Mesendoderm (in vitro differentiated cells): ENCODE results near the gene CFAP20DC.

Experiments
- DNase-seq: peaks from one replicate; pipeline ENCODE4 v3.0.0; 2013
- H2AK5ac ChIP-seq: 2 replicates; pipeline ENCODE4 v1.6.1; 2013; ENCODE audit warnings: low read length, inconsistent platforms
- H2BK120ac ChIP-seq: 2 replicates; pipeline ENCODE4 v1.6.1; 2013; ENCODE audit warnings: low read depth, mild to moderate bottlenecking, low read length, moderate library complexity, mixed read lengths
- H2BK15ac ChIP-seq: replicated peaks from 2 replicates; pipeline ENCODE4 v1.6.1; 2013; ENCODE audit warnings: low read depth, mild to moderate bottlenecking, moderate library complexity
- H2BK5ac ChIP-seq: 2 replicates; pipeline ENCODE4 v1.6.1; 2013; ENCODE audit warnings: low read length, inconsistent platforms
- H3K18ac ChIP-seq: 2 replicates; pipeline ENCODE4 v1.6.1; 2013; ENCODE audit warnings: mild to moderate bottlenecking, low read length, mixed read lengths
- H3K23ac ChIP-seq: one replicate; pipeline ENCODE4 v1.6.1; 2013; ENCODE audit warnings: low read length
- H3K27ac ChIP-seq: 2 replicates; pipeline ENCODE4 v1.5.1; 2013; ENCODE audit warnings: low read depth, mild to moderate bottlenecking, inconsistent platforms, low read length, moderate library complexity
- H3K27me3 ChIP-seq: 2 replicates; pipeline ENCODE4 v1.6.1; 2013; ENCODE audit warnings: low read length, control low read depth, mild to moderate bottlenecking, inconsistent platforms; ENCODE audit not compliant: insufficient read depth, poor library complexity
- H3K36me3 ChIP-seq: 2 replicates; pipeline ENCODE4 v1.6.1; 2013; ENCODE audit warnings: low read length, inconsistent platforms; ENCODE audit not compliant: control insufficient read depth, insufficient read depth
- H3K4ac ChIP-seq: one replicate; pipeline ENCODE4 v1.6.1; 2013; ENCODE audit warnings: low read depth, mild to moderate bottlenecking, low read length, moderate library complexity
- H3K4me1 ChIP-seq: 2 replicates; pipeline ENCODE4 v1.6.1; 2013; ENCODE audit warnings: low read depth, low read length, inconsistent platforms; ENCODE audit not compliant: control insufficient read depth
- H3K4me2 ChIP-seq: 2 replicates; pipeline ENCODE4 v1.6.1; 2013; ENCODE audit warnings: low read length
- H3K4me3 ChIP-seq: 2 replicates; pipeline ENCODE4 v1.5.1; 2013; ENCODE audit warnings: mild to moderate bottlenecking, low read length
- H3K56ac ChIP-seq: one replicate; pipeline ENCODE4 v1.6.1; 2013; ENCODE audit warnings: low read length
- H3K79me1 ChIP-seq: 2 replicates; pipeline ENCODE4 v1.6.1; 2013; ENCODE audit warnings: low read length, inconsistent platforms
- H3K79me2 ChIP-seq: 2 replicates; pipeline ENCODE4 v1.6.1; 2013; ENCODE audit warnings: mild to moderate bottlenecking, low read length; ENCODE audit not compliant: control insufficient read depth, insufficient read depth
- H3K9ac ChIP-seq: 2 replicates; pipeline ENCODE4 v1.6.1; 2013; ENCODE audit warnings: low read length, inconsistent platforms
- H4K5ac ChIP-seq: one replicate; pipeline ENCODE4 v1.6.1; 2013; ENCODE audit warnings: low read length
- H4K8ac ChIP-seq: one replicate; pipeline ENCODE4 v1.6.1; 2013; ENCODE audit warnings: low read depth, mild to moderate bottlenecking, control low read depth, low read length, moderate library complexity
- WGBS: extraction: QIAGEN DNeasy Blood & Tissue Kit; methylation state at CpG from one replicate; pipeline ENCODE4 v1.1.7; 2013; ENCODE audit warnings: low lambda C conversion rate, missing lambda C conversion rate; ENCODE audit not compliant: insufficient coverage; ENCODE audit errors: extremely low coverage; 5-methylcytosine and 5-hydroxymethylcytosine counted together

Gene CFAP20DC

DNA sequence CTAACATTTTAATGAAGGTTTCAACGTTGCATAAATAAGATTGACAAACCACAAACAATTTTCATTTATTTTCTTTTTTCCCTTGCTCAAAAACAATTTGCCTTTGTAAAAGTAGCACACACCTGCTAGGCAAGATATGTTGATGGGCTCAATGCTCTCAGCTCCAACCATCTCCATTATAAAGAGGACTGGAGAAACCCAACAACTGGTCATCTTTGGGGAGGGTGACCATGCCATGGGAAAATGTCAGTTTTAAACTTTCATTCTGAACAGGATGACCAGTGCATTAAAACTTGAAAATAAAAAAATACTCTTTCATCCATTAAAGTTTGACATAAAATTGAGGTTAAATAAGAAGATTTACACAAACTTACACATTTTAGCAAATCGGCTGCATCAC lies 183.7 kb downstream of the CFAP20DC start:
- Histone ChIP-seq H4K8ac (no peak overlapping the region), H3K27ac (no peak overlapping the region), H3K18ac (no peak overlapping the region), H2AK5ac (no peak overlapping the region), H3K9ac (no peak overlapping the region), H2BK120ac (no peak overlapping the region), H3K4ac (no peak overlapping the region), H3K79me1 (no peaks in the 10 kb centered on the region), H2BK15ac (no peak overlapping the region), H3K79me2 (no peaks in the 10 kb centered on the region), H2BK5ac (no peak overlapping the region), H3K27me3 (no peaks in the 10 kb centered on the region), H4K5ac (no peak overlapping the region), H3K4me1 (no peaks in the 10 kb centered on the region), H3K4me2 (no peak overlapping the region), H3K56ac (no peak overlapping the region), H3K36me3 (no peaks in the 10 kb centered on the region), H3K23ac (no peak overlapping the region), H3K4me3 (no peak overlapping the region)
- 100% methylated on average over 1 of the region's 2 CpGs for WGBS
- no peak for DNase-seq

DNA sequence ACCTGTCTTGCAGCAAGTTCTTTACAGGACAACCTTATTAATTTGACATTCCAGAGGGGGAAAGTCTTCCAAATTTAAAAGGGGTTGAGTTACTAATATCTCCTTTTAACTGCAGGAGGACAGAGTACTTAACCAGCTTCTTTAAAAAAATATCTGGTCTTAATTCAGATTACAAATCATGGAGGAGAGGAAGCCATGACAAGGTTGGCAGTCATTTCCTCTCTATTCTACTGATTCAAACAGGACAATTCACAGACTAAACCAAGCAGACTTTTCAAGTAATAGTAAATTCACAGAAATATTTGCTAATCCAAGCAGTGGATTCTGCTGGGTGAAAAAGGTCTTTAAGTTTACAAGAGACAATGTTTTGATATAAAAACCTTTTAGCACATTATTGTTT lies 185.3 kb downstream of the CFAP20DC start:
- Histone ChIP-seq H3K4ac (no peak overlapping the region), H2BK15ac (no peak overlapping the region), H3K79me2 (no peaks in the 10 kb centered on the region), H3K56ac (no peak overlapping the region), H3K18ac (no peak overlapping the region), H2BK120ac (no peak overlapping the region), H4K8ac (no peak overlapping the region), H3K4me3 (no peak overlapping the region), H3K23ac (no peak overlapping the region), H3K27ac (no peak overlapping the region), H2AK5ac (no peak overlapping the region), H2BK5ac (no peak overlapping the region), H3K4me2 (no peak overlapping the region), H3K9ac (no peak overlapping the region), H3K36me3 (no peaks in the 10 kb centered on the region), H3K4me1 (no peaks in the 10 kb centered on the region), H3K27me3 (no peaks in the 10 kb centered on the region), H4K5ac (no peak overlapping the region), H3K79me1 (no peaks in the 10 kb centered on the region)
- no peak for DNase-seq

DNA sequence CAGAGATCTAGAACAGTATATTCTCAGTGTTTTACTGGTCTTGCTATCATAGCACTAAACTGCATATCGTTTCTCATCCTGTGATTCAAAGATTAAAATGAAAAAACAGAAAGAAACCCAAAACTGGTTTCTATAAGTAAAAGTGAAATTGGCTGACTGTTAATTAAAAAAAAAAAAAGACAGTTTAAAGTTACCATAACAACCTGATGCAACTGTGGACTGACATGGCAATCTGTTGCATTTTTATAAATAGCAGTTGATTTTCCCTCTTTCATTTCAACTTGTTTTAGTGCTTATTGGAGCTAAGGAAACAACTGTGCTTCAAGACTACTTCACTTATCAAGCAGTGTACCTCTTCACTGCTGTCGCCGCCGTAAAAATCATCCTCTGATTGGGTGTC lies 186.6 kb downstream of the CFAP20DC start:
- H3K18ac ChIP-seq = no peak overlapping the region
- H3K36me3 ChIP-seq = no peaks in the 10 kb centered on the region
- no peaks in the 10 kb centered on the region for H3K4me1 ChIP-seq
- H3K9ac ChIP-seq = no peak overlapping the region
- no peak for DNase-seq
- H3K56ac ChIP-seq = no peak overlapping the region
- H2BK5ac ChIP-seq = no peak overlapping the region
- no peak overlapping the region for H3K4me3 ChIP-seq
- H3K27me3 ChIP-seq = no peaks in the 10 kb centered on the region
- no peak overlapping the region for H3K4me2 ChIP-seq
- H3K79me1 ChIP-seq = no peaks in the 10 kb centered on the region
- H4K8ac ChIP-seq = no peak overlapping the region
- H2BK120ac ChIP-seq = no peak overlapping the region
- H3K23ac ChIP-seq = no peak overlapping the region
- WGBS = no CpG with 5 or more reads among the region's 4 CpGs
- H2AK5ac ChIP-seq = no peak overlapping the region
- H3K79me2 ChIP-seq = no peaks in the 10 kb centered on the region
- no peak overlapping the region for H2BK15ac ChIP-seq
- H4K5ac ChIP-seq = no peak overlapping the region
- no peak overlapping the region for H3K27ac ChIP-seq
- no peak overlapping the region for H3K4ac ChIP-seq

DNA sequence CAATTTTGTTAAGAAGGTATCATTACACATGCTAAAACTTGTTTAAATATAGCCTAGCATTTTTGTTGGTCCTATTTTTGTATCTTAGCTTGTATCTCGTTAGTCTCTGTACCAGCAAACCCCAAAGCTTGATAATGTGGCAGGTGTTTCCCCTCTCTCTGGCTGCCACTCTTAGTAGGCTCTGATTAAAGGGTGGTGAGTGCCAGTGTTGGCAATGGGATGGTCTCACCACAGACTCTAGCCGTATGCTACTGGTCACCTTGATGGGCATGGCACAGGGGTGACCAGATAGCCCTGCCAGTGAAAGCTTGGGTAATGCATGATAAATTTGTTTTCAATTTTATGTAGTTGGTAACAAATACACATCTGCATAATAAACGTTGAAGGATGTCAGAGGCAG lies 188.3 kb downstream of the CFAP20DC start:
- Histone ChIP-seq H3K23ac (no peak overlapping the region), H3K79me1 (no peaks in the 10 kb centered on the region), H3K4me1 (no peaks in the 10 kb centered on the region), H3K9ac (no peak overlapping the region), H3K56ac (no peak overlapping the region), H4K5ac (no peak overlapping the region), H3K79me2 (no peaks in the 10 kb centered on the region), H3K18ac (no peak overlapping the region), H2BK15ac (no peak overlapping the region), H3K4me3 (no peak overlapping the region), H4K8ac (no peak overlapping the region), H3K36me3 (no peaks in the 10 kb centered on the region), H3K27me3 (no peaks in the 10 kb centered on the region), H2BK120ac (no peak overlapping the region), H2AK5ac (no peak overlapping the region), H2BK5ac (no peak overlapping the region), H3K27ac (no peak overlapping the region), H3K4ac (no peak overlapping the region), H3K4me2 (no peak overlapping the region)
- DNase-seq = no peak
- WGBS = no CpG with 5 or more reads among the region's 3 CpGs

DNA sequence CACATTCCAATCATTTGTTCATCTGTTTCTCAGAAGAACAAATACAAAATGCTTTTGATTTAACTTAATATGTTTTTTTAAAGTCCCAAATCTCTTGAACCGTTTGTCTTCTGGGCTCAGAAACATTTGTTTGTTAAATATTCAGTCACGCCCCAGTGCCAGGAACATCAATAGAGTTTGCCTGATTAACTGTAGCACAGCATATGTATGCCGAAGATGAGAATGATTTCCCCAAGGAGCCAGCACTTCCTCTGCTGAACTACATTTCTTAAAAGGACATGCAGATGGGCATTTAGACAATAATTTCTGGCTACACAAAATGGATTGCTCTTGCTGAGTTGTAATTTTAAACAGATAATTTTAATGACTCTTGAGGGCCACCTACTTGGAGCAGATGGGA lies 191.7 kb downstream of the CFAP20DC start:
- Histone ChIP-seq H2AK5ac (no peak overlapping the region), H3K27ac (no peak overlapping the region), H3K79me2 (no peaks in the 10 kb centered on the region), H3K23ac (no peak overlapping the region), H3K4me1 (no peaks in the 10 kb centered on the region), H2BK120ac (no peak overlapping the region), H3K9ac (no peak overlapping the region), H3K4me3 (no peak overlapping the region), H3K27me3 (no peaks in the 10 kb centered on the region), H3K4me2 (no peak overlapping the region), H3K79me1 (no peaks in the 10 kb centered on the region), H3K56ac (no peak overlapping the region), H2BK15ac (no peak overlapping the region), H4K5ac (no peak overlapping the region), H3K18ac (no peak overlapping the region), H2BK5ac (no peak overlapping the region), H3K36me3 (no peaks in the 10 kb centered on the region), H3K4ac (no peak overlapping the region), H4K8ac (no peak overlapping the region)
- WGBS = no CpG with 5 or more reads among the region's 3 CpGs
- no peak for DNase-seq

DNA sequence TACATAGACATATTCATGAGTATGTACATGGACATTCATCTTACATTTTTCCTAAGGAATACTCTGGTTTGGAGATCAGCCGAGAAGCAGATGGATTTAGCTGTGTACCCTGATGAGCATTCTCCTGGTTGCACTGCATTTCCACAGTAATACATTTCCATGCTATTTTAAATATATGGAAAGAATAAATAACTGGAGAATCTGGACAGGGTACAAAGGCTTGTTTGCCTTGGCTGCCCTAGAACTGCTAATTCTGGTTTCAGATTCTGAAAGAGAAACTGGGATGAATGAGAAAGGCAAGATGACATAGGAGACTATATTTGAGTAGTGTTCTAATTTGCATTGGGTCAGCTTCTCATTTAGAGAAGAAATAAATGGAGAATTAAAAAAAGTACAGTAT lies 192.4 kb downstream of the CFAP20DC start:
- no peaks in the 10 kb centered on the region for H3K36me3 ChIP-seq
- no peaks in the 10 kb centered on the region for H3K27me3 ChIP-seq
- H4K5ac ChIP-seq = no peak overlapping the region
- no peak overlapping the region for H4K8ac ChIP-seq
- no peak overlapping the region for H3K23ac ChIP-seq
- no peak overlapping the region for H3K9ac ChIP-seq
- H3K4me3 ChIP-seq = no peak overlapping the region
- no peaks in the 10 kb centered on the region for H3K79me1 ChIP-seq
- H3K27ac ChIP-seq = no peak overlapping the region
- WGBS = no CpG with 5 or more reads among the region's 1 CpG
- no peak overlapping the region for H2BK120ac ChIP-seq
- no peaks in the 10 kb centered on the region for H3K4me1 ChIP-seq
- no peak overlapping the region for H2AK5ac ChIP-seq
- no peak overlapping the region for H2BK15ac ChIP-seq
- no peak overlapping the region for H3K4me2 ChIP-seq
- H3K4ac ChIP-seq = no peak overlapping the region
- no peaks in the 10 kb centered on the region for H3K79me2 ChIP-seq
- H3K56ac ChIP-seq = no peak overlapping the region
- no peak for DNase-seq
- H2BK5ac ChIP-seq = no peak overlapping the region
- no peak overlapping the region for H3K18ac ChIP-seq
